Kidney glomerular epithelial cell (primary cell): ENCODE data around the gene LDLRAD3.

Experiments used
- DNase-seq: peaks from one replicate; lab custom pipeline; 2025; lab: John Stamatoyannopoulos, UW

Gene LDLRAD3

GRCh38 chr11:36274414-36274813, 330.6 kb downstream of the LDLRAD3 start:
- DNase-seq: no peak

- no peak for DNase-seq
These were observed 334.8 kb downstream of the LDLRAD3 start for GRCh38 chr11:36278531-36279282.

GRCh38 chr11:36280531-36280930, 336.7 kb downstream of the LDLRAD3 start:
- no peak for DNase-seq
